GM19023 (cell line): ENCODE measurements around the gene AK9.
"Not testable (repeated sequence)": the region's sequence is repeated elsewhere in the genome, so short reads cannot be mapped to it uniquely, and the experiment has no call there.

Experiments used
- ATAC-seq: cut with Tn5 transposase; IDR thresholded peaks from one replicate; pipeline ENCODE4 v1.9.1; 2021; ENCODE audit warnings: mild to moderate bottlenecking, moderate library complexity; ENCODE audit not compliant: unreplicated experiment

AK9 gene

GRCh38 chr6:109690737-109691621, at the start of gene AK9, which contains the start of gene FIG4:
Gene AK9, minus strand, starts transcription at chr6:109691202. Its CDS starts 15,457 bp downstream, at chr6:109675745.
Gene FIG4, plus strand, starts transcription at chr6:109691296. Its CDS starts 140 bp downstream, at chr6:109691436.
- ATAC-seq, result peak; percentile 97

- no peak for ATAC-seq
Observed at GRCh38 chr6:109740787-109741186, 49.8 kb upstream of the AK9 start.

- no peak for ATAC-seq
Observed at GRCh38 chr6:109739686-109740085, 48.7 kb upstream of the AK9 start.

- ATAC-seq, result no peak
Observed at GRCh38 chr6:109738667-109739066, 47.7 kb upstream of the AK9 start.

- ATAC-seq, result no peak
Observed at GRCh38 chr6:109738255-109738654, 47.3 kb upstream of the AK9 start.

GRCh38 chr6:109736273-109737025, 45.4 kb upstream of the AK9 start:
- ATAC-seq, result no peak

- not testable (repeated sequence) for ATAC-seq
Observed at GRCh38 chr6:109725250-109725649, 34.2 kb upstream of the AK9 start.

GRCh38 chr6:109722564-109723254, 31.7 kb upstream of the AK9 start:
- ATAC-seq, result no peak

- ATAC-seq, result no peak
Observed at GRCh38 chr6:109722011-109722410, 31.0 kb upstream of the AK9 start.

GRCh38 chr6:109720311-109720710, 29.3 kb upstream of the AK9 start:
- no peak for ATAC-seq

- ATAC-seq, result no peak
Observed at GRCh38 chr6:109718991-109719390, 28.0 kb upstream of the AK9 start.

GRCh38 chr6:109717971-109718370, 27.0 kb upstream of the AK9 start:
- no peak for ATAC-seq

GRCh38 chr6:109715616-109716015, 24.6 kb upstream of the AK9 start:
- ATAC-seq, result no peak

GRCh38 chr6:109714611-109715010, 23.6 kb upstream of the AK9 start:
- ATAC-seq, result no peak

GRCh38 chr6:109714166-109714565, 23.2 kb upstream of the AK9 start:
- ATAC-seq, result no peak

GRCh38 chr6:109713097-109713496, 22.1 kb upstream of the AK9 start:
- no peak for ATAC-seq

GRCh38 chr6:109708099-109708498, 17.1 kb upstream of the AK9 start:
- not testable (repeated sequence) for ATAC-seq

GRCh38 chr6:109706513-109706912, 15.5 kb upstream of the AK9 start:
- ATAC-seq, result no peak

GRCh38 chr6:109705258-109705657, 14.3 kb upstream of the AK9 start:
- ATAC-seq, result peak; percentile 93

GRCh38 chr6:109702791-109703190, 11.8 kb upstream of the AK9 start:
- ATAC-seq, result no peak

GRCh38 chr6:109701774-109702173, 10.8 kb upstream of the AK9 start:
- no peak for ATAC-seq
